SK-N-SH treated with all-trans-retinoic acid at 6 μM for 48 hours (cell line): ENCODE results near the gene PTPRN2.

ENCODE experiments used
- ATAC-seq: fragments of 200-7000 bp; cut with Tn5 transposase; 3 replicates; pipeline ENCODE4 v1.9.1; 2020; ENCODE audit warnings: mild to moderate bottlenecking, moderate library complexity
- ARNTL ChIP-seq: fragments of 450-650 bp; formaldehyde crosslinking; IDR thresholded peaks from 2 replicates; pipeline ENCODE4 v1.5.0; 2020; ENCODE audit warnings: low read depth, mild to moderate bottlenecking, moderate library complexity, borderline replicate concordance
- BACH2 ChIP-seq: fragments of 250-450 bp; sonication (Bioruptor Pico); IDR thresholded peaks from 2 replicates; pipeline ENCODE4 v1.9.0; 2021; ENCODE audit warnings: mild to moderate bottlenecking, borderline replicate concordance
- CREB5 ChIP-seq: fragments of 250-450 bp; sonication (Bioruptor Pico); IDR thresholded peaks from 2 replicates; pipeline ENCODE4 v1.5.1; 2020; ENCODE audit warnings: low read depth, mild to moderate bottlenecking, moderate library complexity
- CSDC2 ChIP-seq: fragments of 250-450 bp; sonication (Bioruptor Pico); IDR thresholded peaks from 2 replicates; pipeline ENCODE4 v1.5.0; 2020; ENCODE audit warnings: mild to moderate bottlenecking, moderate library complexity
- CSRNP3 ChIP-seq: fragments of 250-450 bp; sonication (Bioruptor Pico); IDR thresholded peaks from 2 replicates; pipeline ENCODE4 v1.5.1; 2021; ENCODE audit warnings: mild to moderate bottlenecking, moderate library complexity
- ESRRG ChIP-seq: fragments of 250-450 bp; sonication (Bioruptor Pico); IDR thresholded peaks from 2 replicates; pipeline ENCODE4 v1.6.1; 2021; ENCODE audit warnings: mild to moderate bottlenecking
- GLIS3 ChIP-seq: fragments of 250-450 bp; sonication (Bioruptor Pico); IDR thresholded peaks from 2 replicates; pipeline ENCODE4 v1.5.0; 2020; ENCODE audit warnings: mild to moderate bottlenecking, moderate library complexity
- ISL1 ChIP-seq: fragments of 250-450 bp; sonication (Bioruptor Pico); IDR thresholded peaks from 2 replicates; pipeline ENCODE4 v2.1.2; 2022; ENCODE audit warnings: mild to moderate bottlenecking, moderate library complexity
- OSR1 ChIP-seq: fragments of 250-450 bp; sonication (Bioruptor Pico); IDR thresholded peaks from 2 replicates; pipeline ENCODE4 v1.8.0; 2022; ENCODE audit warnings: moderate library complexity, mild to moderate bottlenecking, inconsistent platforms
- POU6F1 ChIP-seq: fragments of 250-450 bp; sonication (Bioruptor Pico); IDR thresholded peaks from 2 replicates; pipeline ENCODE4 v1.8.0; 2021; ENCODE audit warnings: low read depth, mild to moderate bottlenecking, moderate library complexity, borderline replicate concordance
- RARB ChIP-seq: fragments of 250-450 bp; sonication (Bioruptor Pico); IDR thresholded peaks from 2 replicates; pipeline ENCODE4 v1.8.0; 2021; ENCODE audit warnings: mild to moderate bottlenecking, moderate library complexity
- SNAI2 ChIP-seq: fragments of 250-450 bp; sonication (Bioruptor Pico); IDR thresholded peaks from 2 replicates; pipeline ENCODE4 v1.5.0; 2020; ENCODE audit warnings: mild to moderate bottlenecking, moderate library complexity
- TCF4 ChIP-seq: fragments of 250-450 bp; sonication (Bioruptor Pico); IDR thresholded peaks from 2 replicates; pipeline ENCODE4 v1.8.0; 2021; ENCODE audit warnings: mild to moderate bottlenecking, moderate library complexity, borderline replicate concordance
- TSHZ2 ChIP-seq: fragments of 250-450 bp; sonication (Bioruptor Pico); IDR thresholded peaks from 2 replicates; pipeline ENCODE4 v1.5.0; 2020; ENCODE audit warnings: mild to moderate bottlenecking, moderate library complexity
- ZFP3 ChIP-seq: fragments of 250-450 bp; sonication (Bioruptor Pico); IDR thresholded peaks from 2 replicates; pipeline ENCODE4 v1.5.0; 2020; ENCODE audit warnings: mild to moderate bottlenecking, moderate library complexity
- ZFP30 ChIP-seq: fragments of 450-650 bp; formaldehyde crosslinking; IDR thresholded peaks from 2 replicates; pipeline ENCODE4 v1.5.0; 2022; ENCODE audit warnings: mild to moderate bottlenecking, moderate library complexity
- ZNF565 ChIP-seq: fragments of 450-650 bp; formaldehyde crosslinking; conservative IDR thresholded peaks from 2 replicates; pipeline ENCODE4 v1.5.0; 2020; ENCODE audit warnings: low read depth, mild to moderate bottlenecking, moderate library complexity
- ZNF8 ChIP-seq: fragments of 450-650 bp; formaldehyde crosslinking; IDR thresholded peaks from 2 replicates; pipeline ENCODE4 v1.5.0; 2020; ENCODE audit warnings: mild to moderate bottlenecking, moderate library complexity

The PTPRN2 gene

GRCh38 chr7:158261362-158262235 is 326.0 kb downstream of the PTPRN2 start:
- ATAC-seq = no peak
- no peak for TF ChIP-seq ISL1 (CRISPR knock-in tag)
- no peak for TF ChIP-seq BACH2 (CRISPR knock-in tag)
- no peak for TF ChIP-seq TSHZ2
- TF ChIP-seq GLIS3 (CRISPR knock-in tag) = no peak
- TF ChIP-seq ZFP30 = no peak
- no peak for TF ChIP-seq RARB (CRISPR knock-in tag)
- no peak for TF ChIP-seq TCF4 (CRISPR knock-in tag)
- no peak for TF ChIP-seq OSR1

GRCh38 chr7:158260567-158261361 is 326.9 kb downstream of the PTPRN2 start:
- ATAC-seq = no peak
- no peak for TF ChIP-seq ESRRG (CRISPR knock-in tag)
- no peak for TF ChIP-seq CREB5 (CRISPR knock-in tag)
- no peak for TF ChIP-seq ZFP3 (CRISPR knock-in tag)
- no peak for TF ChIP-seq CSRNP3
- no peak for TF ChIP-seq RARB (CRISPR knock-in tag)
- no peak for TF ChIP-seq POU6F1 (CRISPR knock-in tag)
- TF ChIP-seq CSDC2 = no peak
- TF ChIP-seq GLIS3 (CRISPR knock-in tag) = no peak
- TF ChIP-seq OSR1 = no peak

- ATAC-seq = no peak
- TF ChIP-seq CSRNP3 (no peak), ARNTL (no peak), CSDC2 (no peak), ZNF565 (CRISPR knock-in tag) (no peak), RARB (CRISPR knock-in tag) (no peak), ISL1 (CRISPR knock-in tag) (no peak), OSR1 (no peak), SNAI2 (CRISPR knock-in tag) (no peak), ZNF8 (CRISPR knock-in tag) (no peak)
Observed at GRCh38 chr7:158259671-158260418, 327.8 kb downstream of the PTPRN2 start.
